Neural progenitor cell (in vitro differentiated cells): Measurements from ENCODE around the gene CPXM2.

ENCODE experiments used
- EZH2 ChIP-seq: fragments of 200-600 bp; sonication (generic); IDR thresholded peaks from 2 replicates; pipeline ENCODE4 v1.6.1; 2017; ENCODE audit warnings: antibody characterized with exemption, mild to moderate bottlenecking, moderate library complexity
- TF ChIP-seq, protein P1 (sequence below): fragments of 200-600 bp; sonication (generic); IDR thresholded peaks from 2 replicates; pipeline ENCODE4 v1.5.1; 2017; ENCODE audit warnings: antibody characterized with exemption, mild to moderate bottlenecking

DNA sequence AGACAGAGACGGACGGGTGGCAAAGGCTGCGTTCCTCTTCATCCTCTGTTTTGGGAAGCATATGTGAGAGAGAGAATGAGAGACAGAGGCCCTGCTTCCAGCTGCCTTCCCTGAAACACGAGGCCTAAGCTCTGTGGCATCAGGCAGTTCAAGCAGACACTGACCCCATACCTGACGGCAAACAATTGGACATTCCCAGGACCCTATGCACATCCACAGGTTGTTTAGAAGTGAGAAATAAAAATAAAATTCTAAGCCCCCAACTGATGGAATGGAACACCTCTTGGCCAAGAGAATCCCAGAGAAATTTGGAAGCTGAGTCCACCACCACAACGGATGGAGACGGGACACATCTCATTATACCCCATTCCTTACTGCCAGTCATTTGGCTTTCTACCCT is 105.3 kb downstream of the CPXM2 start:
- TF ChIP-seq, protein P1, sequence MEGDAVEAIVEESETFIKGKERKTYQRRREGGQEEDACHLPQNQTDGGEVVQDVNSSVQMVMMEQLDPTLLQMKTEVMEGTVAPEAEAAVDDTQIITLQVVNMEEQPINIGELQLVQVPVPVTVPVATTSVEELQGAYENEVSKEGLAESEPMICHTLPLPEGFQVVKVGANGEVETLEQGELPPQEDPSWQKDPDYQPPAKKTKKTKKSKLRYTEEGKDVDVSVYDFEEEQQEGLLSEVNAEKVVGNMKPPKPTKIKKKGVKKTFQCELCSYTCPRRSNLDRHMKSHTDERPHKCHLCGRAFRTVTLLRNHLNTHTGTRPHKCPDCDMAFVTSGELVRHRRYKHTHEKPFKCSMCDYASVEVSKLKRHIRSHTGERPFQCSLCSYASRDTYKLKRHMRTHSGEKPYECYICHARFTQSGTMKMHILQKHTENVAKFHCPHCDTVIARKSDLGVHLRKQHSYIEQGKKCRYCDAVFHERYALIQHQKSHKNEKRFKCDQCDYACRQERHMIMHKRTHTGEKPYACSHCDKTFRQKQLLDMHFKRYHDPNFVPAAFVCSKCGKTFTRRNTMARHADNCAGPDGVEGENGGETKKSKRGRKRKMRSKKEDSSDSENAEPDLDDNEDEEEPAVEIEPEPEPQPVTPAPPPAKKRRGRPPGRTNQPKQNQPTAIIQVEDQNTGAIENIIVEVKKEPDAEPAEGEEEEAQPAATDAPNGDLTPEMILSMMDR = no peak
- no peak for TF ChIP-seq EZH2
